ENCODE data around the gene ZFYVE19.

DNA sequence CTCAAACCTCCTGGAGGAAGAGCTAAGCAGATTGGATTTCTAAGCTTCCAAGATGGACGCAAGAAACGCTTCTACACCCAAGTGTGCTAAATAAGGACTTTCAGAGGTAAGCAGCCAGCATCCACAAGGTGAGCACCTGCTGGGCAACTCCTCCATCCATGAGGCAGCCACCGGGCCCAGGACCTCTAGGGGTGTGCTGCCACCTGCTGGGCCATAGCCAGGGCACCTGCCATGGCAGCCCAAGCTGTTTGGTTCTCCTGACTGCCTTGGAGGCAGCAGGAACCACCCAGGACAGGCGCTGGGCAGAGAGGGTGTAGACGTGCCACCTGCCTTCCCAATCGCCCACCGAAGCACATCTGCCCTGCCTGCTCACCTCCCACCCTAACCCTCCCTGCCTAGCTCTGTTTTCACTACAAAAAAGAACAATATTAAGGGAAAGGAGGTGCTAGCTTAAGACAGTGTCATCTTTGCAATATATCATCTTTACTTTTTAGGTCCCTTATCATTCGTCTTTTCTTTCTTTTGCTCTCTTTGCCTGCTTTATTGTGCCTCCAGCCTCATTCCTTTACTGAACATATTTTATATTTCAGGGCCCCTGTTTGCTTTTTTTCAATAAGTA lies 24.2 kb upstream of the ZFYVE19 start:
- TF ChIP-seq, protein P1, sequence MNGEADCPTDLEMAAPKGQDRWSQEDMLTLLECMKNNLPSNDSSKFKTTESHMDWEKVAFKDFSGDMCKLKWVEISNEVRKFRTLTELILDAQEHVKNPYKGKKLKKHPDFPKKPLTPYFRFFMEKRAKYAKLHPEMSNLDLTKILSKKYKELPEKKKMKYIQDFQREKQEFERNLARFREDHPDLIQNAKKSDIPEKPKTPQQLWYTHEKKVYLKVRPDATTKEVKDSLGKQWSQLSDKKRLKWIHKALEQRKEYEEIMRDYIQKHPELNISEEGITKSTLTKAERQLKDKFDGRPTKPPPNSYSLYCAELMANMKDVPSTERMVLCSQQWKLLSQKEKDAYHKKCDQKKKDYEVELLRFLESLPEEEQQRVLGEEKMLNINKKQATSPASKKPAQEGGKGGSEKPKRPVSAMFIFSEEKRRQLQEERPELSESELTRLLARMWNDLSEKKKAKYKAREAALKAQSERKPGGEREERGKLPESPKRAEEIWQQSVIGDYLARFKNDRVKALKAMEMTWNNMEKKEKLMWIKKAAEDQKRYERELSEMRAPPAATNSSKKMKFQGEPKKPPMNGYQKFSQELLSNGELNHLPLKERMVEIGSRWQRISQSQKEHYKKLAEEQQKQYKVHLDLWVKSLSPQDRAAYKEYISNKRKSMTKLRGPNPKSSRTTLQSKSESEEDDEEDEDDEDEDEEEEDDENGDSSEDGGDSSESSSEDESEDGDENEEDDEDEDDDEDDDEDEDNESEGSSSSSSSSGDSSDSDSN (CRISPR knock-in tag; IDR thresholded peaks at IDR 0.05) = no peak
- TF ChIP-seq TCF7L2 (IDR thresholded peaks at IDR 0.05; ENCODE audit: low read depth, low read length) = no peak

All from HepG2 (cell line).